B cell (primary cell): ENCODE measurements around the gene RAB12.

Experiments used
- EZH2 ChIP-seq: IDR thresholded peaks from 2 replicates; pipeline ENCODE4 v1.6.1; 2012; ENCODE audit warnings: borderline replicate concordance, low read depth, mild to moderate bottlenecking, moderate library complexity, low read length; ENCODE audit not compliant: insufficient read depth, poor library complexity, severe bottlenecking
- TF ChIP-seq, protein P1 (sequence below): fragments of 200-600 bp; IDR thresholded peaks from one replicate; pipeline ENCODE4 v1.8.0; 2022; ENCODE audit warnings: antibody characterized with exemption, mild to moderate bottlenecking

DNA sequence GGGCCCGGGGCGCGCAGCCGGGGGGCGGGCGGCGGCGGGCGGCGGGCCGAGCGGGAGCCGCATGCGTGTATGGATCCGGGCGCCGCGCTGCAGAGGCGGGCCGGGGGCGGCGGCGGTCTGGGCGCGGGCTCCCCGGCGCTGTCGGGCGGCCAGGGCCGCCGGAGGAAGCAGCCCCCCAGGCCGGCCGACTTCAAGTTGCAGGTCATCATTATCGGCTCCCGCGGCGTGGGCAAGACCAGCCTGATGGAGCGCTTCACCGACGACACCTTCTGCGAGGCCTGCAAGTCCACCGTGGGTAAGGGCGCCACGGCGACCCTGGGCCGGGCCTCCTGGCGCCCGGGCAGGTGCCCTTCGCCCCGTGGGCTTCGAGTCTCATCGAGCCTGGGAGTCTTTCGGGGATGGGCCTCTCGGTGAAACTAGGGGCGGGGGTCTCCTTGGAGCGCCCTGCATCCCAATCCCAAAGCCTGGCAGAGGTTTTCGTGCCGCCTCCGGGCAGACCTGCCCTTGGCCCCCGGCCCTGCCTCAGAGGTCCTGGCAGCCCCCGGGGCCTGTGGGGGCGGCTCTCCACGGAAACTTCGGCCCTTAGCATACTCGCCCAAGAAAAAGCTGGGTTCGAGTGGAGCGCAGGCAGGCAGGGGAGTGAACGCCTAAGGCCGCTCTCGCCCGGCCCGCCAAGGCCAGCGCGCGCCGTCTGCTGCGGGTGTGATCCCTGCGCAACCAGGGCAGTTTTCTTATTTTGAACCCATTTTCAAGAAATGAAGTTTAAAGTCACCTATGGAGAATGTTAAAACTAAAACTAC is 622 bp downstream of the RAB12 start:
- no peak for TF ChIP-seq EZH2
- TF ChIP-seq, protein P1, sequence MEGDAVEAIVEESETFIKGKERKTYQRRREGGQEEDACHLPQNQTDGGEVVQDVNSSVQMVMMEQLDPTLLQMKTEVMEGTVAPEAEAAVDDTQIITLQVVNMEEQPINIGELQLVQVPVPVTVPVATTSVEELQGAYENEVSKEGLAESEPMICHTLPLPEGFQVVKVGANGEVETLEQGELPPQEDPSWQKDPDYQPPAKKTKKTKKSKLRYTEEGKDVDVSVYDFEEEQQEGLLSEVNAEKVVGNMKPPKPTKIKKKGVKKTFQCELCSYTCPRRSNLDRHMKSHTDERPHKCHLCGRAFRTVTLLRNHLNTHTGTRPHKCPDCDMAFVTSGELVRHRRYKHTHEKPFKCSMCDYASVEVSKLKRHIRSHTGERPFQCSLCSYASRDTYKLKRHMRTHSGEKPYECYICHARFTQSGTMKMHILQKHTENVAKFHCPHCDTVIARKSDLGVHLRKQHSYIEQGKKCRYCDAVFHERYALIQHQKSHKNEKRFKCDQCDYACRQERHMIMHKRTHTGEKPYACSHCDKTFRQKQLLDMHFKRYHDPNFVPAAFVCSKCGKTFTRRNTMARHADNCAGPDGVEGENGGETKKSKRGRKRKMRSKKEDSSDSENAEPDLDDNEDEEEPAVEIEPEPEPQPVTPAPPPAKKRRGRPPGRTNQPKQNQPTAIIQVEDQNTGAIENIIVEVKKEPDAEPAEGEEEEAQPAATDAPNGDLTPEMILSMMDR: no peak
